C1 segment of cervical spinal cord (tissue), 14 donors: ENCODE measurements around the gene CUX1.
"Not testable (repeated sequence)": the region's sequence is repeated elsewhere in the genome, so short reads cannot be mapped to it uniquely, and the experiment has no call there.

Source experiments
- DNase-seq, 14 donors: peaks; one replicate each; lab custom pipeline; 2025; lab: John Stamatoyannopoulos, UW

CUX1 gene

DNA sequence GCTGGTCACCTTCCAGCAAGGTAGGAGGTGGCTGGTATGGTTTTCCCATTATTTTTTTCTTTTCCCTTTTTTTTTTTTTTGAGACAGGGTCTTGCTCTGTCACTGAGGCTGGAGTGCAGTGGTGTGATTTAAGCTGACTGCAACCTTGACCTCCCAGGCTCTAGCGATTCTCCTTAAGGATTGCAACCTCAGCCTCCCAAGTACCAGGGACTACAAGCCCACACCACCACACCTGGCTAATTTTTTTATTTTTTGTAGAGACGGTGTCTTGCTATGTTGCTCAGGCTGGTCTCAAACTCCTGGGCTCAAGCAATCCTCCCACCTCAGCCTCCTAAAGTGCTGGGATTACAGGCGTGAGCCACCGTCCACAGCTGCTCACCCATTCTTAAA lies 24.7 kb upstream of the CUX1 start:
- not testable (repeated sequence) for DNase-seq

DNA sequence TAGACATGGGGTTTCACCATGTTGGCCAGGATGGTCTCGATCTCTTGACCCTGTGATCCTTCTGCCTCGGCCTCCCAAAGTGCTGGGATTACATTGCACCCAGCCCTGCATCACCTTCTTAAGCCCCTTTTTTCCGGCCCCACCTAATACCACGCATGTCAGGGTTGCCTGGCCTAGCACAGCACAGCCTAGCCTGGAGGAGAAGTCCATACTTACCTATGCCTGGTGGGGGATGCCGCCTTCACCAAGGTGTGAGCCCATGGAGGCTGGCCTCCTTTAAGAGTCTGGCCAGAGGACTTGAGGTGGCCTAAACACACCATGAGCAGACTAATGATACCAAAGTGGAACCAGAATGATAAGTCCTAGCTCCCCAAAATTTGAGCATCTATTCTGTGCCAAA lies 22.0 kb upstream of the CUX1 start:
- DNase-seq: no peak

DNA sequence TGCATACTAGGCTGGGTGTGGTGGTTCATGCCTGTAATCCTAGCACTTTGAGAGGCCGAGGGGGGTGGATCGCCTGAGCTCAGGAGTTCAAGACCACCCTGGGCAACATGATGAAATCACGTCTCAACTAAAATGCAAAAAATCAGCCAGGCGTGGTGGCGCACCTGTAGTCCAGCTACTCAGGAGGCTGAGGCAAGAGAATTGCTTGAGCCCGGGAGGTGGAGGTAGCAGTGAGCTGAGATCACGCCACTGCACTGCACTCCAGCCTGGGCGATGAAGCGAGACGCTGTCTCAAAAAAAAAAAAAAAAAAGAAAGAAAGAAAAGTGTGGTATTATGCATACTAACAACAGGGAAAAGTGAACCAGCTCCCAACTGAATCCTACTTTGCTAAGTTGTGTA lies 19.3 kb upstream of the CUX1 start:
- DNase-seq: not testable (repeated sequence)

DNA sequence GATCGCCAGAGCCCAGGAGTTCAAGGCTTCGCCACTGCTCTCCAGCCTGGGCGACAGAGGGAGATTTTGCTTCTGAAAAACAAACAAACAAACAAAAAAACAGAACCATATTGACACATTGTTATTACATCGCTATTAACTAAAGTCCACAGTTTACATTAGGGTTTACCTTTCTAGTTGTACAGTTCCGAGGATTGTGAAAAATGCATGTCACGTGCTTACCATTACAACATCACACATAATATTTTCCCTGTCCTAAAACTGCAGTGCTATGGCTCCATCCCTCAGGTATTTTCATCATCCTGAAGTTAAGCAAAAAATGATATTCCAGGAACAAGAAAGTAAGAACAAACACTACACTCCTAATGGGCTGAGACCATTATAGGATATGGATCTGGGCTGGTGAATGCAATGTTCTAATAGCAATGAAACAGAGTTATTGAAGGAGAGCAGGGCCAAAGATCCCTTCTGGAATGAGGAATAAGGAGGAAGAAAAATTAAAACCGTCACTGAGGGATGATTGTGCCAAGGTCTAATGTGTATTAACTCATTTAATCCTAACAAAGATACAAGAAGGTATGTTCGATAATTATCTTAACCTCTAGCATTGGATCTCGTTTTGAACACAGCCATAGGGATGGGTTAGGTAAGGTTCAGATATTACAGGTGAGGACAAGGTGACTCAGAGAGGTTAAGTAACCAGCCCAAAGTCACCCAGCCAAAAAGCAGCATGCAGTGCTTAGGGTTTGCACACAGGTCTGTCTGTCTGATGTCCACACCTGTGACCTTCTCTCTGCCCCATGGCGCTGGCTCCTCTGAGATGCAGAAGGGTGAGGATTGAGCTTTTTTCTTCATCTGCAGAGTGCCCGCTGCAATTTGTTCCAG lies 14.0 kb upstream of the CUX1 start:
- DNase-seq: no peak

DNA sequence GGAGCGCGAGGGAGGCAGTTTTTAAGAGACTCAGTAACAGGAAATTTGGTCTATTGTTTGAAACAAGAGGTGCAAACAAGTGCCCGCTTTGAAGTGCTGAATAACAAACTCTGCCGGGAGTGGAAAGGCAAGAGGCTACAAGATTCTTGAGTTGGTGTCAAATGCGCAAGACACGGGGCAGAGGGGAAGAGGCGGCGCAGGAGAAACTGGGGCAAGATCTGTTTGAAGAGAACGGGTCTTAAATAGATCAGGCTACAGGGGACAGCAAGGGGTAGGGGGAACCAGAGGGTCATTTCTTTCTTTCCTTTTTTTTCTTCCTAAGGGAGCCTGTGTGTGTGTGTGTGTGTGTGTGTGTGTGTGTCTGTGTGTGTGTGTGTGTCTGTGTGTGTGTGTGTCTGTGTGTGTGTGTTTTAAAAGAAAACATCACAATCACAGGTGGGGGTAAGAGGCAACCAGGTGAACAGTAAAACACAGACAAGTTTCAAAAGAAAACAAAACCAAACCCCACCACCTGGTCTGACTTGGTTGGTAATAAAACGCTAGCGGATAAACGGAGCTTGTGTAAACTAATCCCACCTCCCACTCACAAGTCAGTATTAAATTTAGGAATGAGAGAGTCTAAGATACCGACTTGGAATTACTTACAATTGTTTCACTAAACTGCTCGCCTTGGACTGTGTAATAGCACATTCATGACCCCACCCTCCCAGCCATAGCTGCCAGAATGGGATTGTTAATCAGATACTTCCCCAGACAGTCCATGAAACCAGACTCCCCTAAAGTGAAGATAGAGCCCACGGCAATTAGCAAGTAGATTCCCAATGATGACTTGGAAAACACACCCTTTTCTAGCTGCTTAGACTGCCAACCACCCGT lies 13.1 kb upstream of the CUX1 start:
- DNase-seq: no peak

DNA sequence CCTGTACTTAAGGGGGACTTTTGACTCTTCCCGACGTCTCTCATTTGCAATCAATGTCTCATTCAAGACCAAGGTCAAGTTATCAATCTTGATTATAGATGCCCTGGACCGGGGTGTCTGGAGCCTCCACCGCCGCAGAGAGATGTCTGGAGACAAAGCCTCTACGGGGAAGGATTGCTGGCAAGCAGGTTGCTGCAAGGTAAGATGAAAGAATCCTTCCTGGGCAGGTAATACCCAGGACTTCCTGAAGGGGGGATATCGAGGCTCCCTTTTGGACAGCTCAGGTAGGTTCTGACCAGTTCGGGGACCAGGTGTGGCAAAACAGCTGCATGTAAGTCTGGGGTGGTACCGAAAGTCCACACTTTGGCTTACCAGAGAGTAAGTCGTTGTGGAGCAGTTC lies 12.5 kb upstream of the CUX1 start:
- no peak for DNase-seq

DNA sequence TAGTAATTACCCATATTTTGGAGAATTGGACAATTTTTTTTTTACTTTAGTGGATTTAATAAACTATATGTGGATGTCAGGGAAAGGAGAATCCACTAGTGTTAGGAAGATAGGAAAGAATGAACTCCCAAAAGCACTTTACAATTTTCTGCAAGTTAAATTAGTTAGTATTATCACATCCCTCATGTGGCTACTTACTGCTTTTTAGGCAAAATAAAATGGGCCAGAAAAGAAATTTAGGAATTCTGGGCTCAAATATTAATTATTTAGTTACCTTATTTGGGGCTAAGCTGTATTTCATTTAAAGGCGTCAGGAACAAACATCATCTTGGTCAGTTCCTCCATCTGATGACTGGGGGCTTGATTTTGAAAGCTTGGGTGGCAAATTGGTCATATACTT lies 4.8 kb upstream of the CUX1 start:
- no peak for DNase-seq

DNA sequence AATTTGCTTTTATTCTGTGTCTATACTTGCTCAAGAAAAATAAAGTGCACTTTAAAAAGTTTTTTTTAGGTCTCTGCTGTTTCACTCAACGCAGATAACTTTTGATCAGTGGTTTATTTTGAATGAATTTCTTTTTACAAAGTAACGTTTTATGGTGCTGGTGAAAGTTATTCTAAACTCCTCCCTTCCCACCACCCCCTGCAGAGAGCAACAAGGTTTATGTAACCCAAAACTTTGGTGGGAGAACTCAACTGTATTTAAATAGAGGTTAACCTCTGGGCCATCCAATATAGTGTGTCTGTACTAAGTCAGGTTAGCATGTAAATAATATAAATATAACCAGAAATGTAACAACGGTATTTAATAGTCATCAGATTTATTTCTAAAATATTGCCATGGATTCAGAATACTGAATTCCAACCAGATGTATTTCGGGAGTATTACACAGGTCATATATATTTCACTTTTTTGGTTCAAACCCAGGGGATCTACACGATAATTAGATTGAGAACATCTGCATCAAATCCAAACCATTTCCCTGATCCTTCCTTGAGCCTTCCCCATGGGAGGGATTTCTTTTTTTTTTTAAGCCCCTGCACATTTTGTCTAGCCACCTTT lies 3.9 kb upstream of the CUX1 start:
- no peak for DNase-seq

DNA sequence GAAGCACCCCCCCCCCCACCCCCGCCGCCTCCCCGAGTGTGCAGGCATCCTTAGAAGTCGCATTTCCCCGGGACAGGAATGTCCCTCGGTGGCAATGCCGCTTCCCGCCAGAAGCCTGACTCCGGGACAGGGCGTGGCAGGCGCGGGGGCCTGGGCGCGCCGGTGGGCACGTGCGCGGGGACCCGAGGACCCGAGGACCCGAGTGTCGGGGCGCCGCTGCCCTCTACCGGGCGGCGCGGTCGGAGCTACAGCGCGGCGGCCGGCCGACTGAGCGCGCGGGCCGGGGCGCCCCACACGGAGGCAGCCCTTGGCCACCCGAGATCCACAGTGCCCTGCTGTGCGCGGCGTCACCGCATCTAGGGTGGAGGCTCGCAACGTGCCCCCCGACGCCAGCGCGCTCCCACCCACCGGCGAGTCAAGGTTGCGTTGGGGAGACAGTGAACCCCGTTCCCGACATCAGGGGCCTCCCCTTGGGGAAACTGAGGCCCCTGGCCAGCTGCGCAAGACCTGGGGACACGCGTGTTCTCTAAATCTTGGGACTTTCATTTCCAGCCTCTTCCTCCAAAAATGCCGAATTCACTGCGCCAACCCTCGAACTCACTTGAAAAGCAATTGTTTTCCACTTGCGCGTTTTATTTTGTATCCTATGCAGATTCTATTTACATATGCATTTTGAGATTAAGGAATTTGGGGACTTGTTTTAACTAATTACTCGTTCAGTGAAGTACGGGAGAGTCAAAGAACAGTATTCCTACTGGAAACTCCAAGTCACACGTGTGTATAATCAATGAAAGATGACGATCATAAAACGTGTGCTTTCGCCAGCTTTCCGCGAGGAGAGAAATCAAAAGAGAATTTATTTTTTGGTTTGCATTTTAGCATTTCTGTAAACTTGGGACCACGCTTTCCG lies 3.1 kb upstream of the CUX1 start:
- peak in 9 of 14 donors; percentile 13 to 63 (median 43) for DNase-seq

DNA sequence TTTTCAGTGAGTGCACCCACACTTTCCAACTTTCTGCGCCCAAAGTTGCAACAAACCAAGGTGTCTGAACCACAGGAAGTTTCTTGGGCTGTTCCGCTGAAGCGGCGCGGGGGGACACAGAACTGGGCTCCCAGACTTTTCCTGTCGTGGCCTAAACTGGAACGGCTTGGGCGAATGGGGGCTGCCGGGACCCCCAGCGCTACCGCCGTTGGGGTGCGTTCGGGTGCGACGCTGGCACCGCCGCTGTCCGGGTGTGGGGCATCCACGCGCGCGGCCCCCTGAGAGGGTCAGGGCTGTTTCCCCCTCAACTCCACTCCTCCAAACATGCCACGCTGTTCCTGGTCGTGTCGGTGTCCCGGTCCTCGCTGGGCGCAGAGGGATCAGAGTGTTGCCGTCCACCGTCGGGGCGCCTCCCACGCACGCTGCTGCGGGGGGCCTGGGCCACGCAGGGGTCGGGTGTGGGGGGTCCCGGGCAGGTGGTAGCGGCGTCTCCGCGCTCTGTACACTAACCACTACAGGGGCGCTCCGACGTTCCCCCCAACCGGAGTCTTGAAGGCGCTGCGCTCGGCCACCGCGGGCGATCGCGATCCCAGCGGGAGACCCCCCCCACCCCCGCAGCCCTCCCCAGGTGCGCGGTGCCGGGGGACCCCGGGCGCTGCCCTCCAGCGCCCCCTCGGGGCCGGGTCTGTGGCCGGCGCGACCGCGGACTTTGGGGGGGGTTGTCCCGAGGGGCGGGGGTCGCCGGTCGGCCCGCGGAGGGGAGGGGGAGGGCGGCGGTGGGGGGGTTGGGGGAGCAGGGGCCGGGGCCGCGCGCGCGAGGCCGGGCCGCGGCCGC lies 2.2 kb upstream of the CUX1 start:
- peak in 11 of 14 donors; percentile 46 to 83 (median 60) for DNase-seq

DNA sequence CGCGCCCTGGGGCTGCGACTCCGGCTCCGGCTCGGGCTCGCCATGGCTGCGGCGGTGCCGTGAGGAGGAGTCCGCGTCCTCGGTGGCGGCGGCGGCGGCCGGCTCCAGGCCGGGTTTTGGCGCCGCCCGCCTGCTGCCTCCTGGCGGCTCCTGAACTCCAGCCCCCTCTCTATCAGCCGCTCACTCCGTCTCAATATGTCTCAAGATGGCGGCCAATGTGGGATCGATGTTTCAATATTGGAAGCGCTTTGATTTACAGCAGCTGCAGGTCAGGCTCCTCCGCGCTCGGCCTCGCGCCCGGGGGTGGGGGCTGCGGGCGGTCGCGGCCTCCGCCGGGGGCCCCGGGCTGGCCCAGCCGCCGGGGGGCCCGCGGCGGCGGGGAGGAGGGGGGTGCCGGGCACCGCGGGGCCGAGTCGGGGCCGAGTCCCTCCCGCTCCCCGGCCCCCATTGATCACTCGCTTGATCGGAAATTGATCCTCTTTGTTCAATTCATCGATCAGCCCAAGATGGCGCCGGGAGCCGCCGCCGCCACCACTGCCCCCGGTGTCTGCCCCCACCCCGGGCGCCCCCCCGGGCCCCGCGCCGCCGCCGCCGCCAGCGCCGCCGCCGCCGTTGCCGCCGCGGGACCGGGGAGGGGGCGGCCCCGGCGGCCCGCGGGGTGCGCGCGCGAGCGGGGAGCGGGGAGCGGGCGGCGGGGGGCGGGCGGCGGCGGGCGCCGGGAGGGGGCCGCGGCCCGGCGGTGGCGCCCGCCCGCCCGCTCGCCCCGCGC lies 1.4 kb upstream of the CUX1 start:
- peak in 11 of 14 donors; percentile 15 to 83 (median 60) for DNase-seq

DNA sequence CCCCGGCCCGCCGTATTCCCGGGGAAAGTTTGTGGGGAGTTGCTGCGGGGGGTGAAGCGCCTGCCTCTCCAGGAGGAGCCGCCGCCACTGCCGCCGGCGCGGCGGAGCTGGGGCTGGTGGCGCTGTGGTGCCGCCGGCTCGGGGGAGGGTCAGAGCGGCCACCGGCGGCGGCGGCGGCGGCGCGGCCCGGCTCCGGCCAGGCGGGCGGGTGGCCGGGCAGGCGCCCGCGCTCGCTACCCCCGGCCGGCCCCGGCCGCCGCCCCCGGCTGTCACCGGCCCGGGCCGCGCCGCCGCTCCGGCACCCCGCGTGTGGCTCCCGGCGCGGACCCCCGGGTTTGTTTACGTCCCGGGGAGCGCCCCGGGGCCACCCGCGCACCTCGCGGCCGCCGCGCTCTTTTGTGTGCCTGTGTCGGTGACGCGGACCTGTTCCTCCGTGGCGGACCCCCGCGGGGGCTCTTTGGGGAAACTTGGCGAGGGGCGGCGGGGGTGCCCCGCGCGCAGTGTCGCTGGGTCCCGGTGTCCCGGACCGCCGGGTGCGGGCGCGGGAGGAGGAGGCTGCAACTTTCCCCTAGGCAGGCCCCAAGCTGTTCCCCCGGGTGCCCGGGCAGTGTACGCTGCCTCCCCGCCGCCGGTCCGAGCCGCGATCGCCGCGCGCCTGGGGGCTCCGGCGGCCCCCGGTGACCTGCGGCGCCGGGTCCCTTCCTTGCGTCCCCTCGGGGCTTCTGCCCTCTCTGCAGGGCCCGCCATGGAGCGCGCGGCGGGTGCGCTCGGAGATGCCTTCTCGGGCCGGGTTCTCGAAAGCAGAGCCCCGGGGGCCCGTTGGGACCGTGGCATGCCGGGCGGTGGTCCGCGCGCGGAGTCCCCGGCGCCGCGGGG lies 593 bp upstream of the CUX1 start:
- peak in 6 of 14 donors; percentile 7 to 62 (median 24) for DNase-seq

DNA sequence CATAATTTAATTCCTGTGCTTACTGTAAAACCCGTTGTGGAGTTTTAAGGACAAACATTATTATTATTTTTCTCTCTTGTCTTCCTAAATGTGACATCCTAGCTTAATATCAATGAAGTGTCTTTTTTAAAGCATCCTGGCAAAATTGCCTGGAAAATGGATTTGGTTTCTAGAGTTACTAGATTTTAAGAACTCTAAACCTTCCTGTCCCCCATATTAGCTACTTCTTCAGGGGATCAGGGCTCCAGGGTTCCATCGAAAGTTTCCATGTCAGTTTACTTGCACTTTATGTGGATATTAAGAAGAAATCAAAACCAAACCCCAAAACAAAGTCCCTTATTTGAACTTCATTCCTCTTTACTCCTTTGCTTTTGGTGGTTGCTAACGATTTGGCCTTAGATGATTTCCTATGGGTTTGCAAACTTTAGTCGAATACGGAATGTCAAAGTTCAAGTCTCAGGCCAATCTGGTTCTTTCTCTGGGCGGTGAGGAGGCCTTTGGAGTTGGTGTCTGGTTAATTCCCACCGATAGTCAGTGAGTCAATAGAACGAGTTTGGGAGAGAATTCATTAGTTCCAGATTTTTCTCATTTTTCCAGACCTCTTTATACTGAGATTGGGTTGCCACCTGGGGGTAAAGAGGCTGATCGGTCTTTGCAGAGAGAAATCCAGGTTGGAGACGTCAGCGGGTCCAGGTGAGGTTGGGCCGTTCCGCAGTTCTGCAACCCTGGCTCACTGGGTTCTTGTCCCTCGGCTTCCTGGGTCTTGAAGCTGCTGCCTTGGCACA lies 1.1 kb downstream of the CUX1 start:
- DNase-seq: peak in 1 of 14 donors; percentile 57

DNA sequence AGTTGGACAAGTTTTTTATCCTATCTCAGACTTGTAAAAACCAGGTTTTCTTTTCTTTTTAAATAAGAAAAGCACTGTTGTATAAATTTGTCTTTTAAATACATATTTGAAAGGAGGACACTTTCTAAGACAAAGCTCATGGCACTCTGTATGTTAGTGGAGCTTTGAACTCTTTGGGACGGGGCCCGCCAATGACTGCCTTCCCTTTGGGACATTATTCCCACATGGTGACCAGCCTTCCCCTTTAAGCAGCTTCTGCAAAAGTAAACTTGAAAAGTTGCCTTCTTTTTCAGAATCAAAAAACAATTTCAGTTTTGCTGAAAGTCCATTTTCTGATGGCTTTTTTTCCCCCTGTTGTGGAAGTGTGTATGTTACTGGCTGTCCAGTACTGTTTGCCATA lies 1.8 kb downstream of the CUX1 start:
- no peak for DNase-seq

DNA sequence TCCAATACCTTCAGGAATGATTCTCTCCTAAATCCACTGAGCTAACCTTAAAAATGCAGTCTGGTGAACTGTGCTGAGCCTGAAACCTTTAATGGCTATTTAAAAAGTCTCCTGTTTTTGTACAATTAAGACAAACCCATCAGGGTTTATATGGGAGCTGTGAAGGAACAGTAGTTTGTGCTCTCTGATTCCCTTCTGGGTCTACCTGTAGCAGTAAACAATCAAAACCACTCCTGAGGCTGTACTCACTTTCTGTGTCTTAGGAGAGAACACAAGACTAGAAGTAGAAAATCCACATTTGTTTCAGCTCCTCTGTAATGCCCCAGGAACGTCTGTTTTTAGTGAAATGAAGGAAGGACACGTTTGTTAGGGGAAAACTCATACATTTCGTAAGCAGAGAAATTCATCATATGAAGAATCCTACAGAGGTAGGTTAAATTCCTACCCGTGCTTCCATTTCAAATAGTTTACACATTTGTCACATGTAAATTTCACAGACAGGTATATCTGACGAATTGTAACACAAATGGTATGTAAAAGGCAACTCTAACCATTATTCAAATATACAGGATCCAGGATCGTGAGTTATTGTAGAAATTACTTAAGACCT lies 2.6 kb downstream of the CUX1 start:
- peak in 1 of 14 donors; percentile 61 for DNase-seq

DNA sequence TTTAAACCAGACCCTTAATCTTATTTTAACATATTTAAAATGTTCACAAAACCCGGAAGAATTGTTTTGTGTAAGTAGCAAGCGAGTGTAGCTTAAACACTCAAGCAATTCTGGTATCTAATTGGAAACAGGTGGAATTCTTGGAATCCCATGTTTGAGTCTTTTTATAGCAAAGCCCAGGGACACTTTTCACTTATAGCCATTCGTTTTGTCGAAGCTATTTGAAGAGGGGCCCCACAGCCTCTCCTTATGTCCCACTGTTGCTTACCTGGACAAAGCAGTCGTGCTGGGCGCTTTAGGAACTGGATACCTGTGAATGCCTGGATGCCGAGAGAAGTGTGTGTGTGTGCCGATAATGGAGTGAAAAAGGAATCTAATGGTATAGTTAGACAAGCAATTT lies 3.3 kb downstream of the CUX1 start:
- peak in 1 of 14 donors; percentile 50 for DNase-seq

DNA sequence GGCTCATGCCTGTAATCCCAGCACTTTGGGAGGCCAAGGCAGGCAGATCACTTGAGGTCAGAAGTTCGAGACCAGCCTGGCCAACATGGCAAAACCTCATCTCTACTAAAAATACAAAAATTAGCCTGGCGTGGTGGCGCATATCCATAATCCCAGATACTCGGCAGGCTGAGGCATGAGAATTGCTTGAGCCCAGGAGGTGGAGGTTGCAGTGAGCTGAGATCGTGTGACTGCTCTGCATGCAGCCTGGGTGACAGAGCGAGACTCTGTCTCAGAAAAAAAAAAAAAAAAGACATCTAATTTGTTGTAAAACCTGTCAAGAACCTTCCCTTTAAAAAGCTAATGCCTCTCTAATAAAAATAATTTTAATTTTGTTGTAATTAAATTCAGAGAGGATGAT lies 5.2 kb downstream of the CUX1 start:
- DNase-seq: not testable (repeated sequence)
